Adipocyte (in vitro differentiated cells): ENCODE results near the gene AUTS2.

Experiments
- DNase-seq: peaks from one replicate; pipeline ENCODE4 v3.0.0-alpha.2; 2015; ENCODE audit warnings: low read depth
- H3K27me3 ChIP-seq: replicated peaks from 2 replicates; pipeline ENCODE4 v1.7.0; 2013; ENCODE audit warnings: mild to moderate bottlenecking, low read length, moderate library complexity; ENCODE audit not compliant: control insufficient read depth, insufficient read depth
- H3K36me3 ChIP-seq: 2 replicates; pipeline ENCODE4 v1.7.0; 2013; ENCODE audit warnings: low read length, mild to moderate bottlenecking, moderate library complexity; ENCODE audit not compliant: control insufficient read depth, insufficient read depth, severe bottlenecking
- H3K4me1 ChIP-seq: 2 replicates; pipeline ENCODE4 v1.7.0; 2013; ENCODE audit warnings: mild to moderate bottlenecking, low read length, moderate library complexity; ENCODE audit not compliant: control insufficient read depth, insufficient read depth
- H3K4me3 ChIP-seq: 2 replicates; pipeline ENCODE4 v1.7.0; 2013; ENCODE audit warnings: mild to moderate bottlenecking, low read length, moderate library complexity
- H3K9ac ChIP-seq: 2 replicates; pipeline ENCODE4 v1.7.0; 2013; ENCODE audit warnings: mild to moderate bottlenecking, low read length, moderate library complexity
- H3K9me3 ChIP-seq: 2 replicates; pipeline ENCODE4 v1.7.0; 2013; ENCODE audit warnings: mild to moderate bottlenecking, low read length, moderate library complexity; ENCODE audit not compliant: control insufficient read depth

The AUTS2 gene

GRCh38 chr7:70505468-70505867 lies 907.2 kb downstream of the AUTS2 start:
- H3K36me3 ChIP-seq = no peaks in the 10 kb centered on the region
- no peaks in the 10 kb centered on the region for H3K9me3 ChIP-seq
- H3K4me3 ChIP-seq = no peak overlapping the region
- no peak for DNase-seq
- H3K4me1 ChIP-seq = no peaks in the 10 kb centered on the region
- H3K9ac ChIP-seq = no peak overlapping the region
- no peaks in the 10 kb centered on the region for H3K27me3 ChIP-seq

GRCh38 chr7:70505886-70506285 lies 907.6 kb downstream of the AUTS2 start:
- Histone ChIP-seq H3K27me3 (no peaks in the 10 kb centered on the region), H3K36me3 (no peaks in the 10 kb centered on the region), H3K4me3 (no peak overlapping the region), H3K9ac (no peak overlapping the region), H3K9me3 (no peaks in the 10 kb centered on the region), H3K4me1 (no peaks in the 10 kb centered on the region)
- DNase-seq = no peak

- no peak for DNase-seq
- no peaks in the 10 kb centered on the region for H3K9me3 ChIP-seq
Measured at GRCh38 chr7:70506434-70506833, 908.2 kb downstream of the AUTS2 start.

GRCh38 chr7:70512144-70512543 lies 913.9 kb downstream of the AUTS2 start:
- H3K9me3 ChIP-seq = no peaks in the 10 kb centered on the region
- no peak overlapping the region for H3K9ac ChIP-seq
- no peak overlapping the region for H3K4me3 ChIP-seq
- H3K36me3 ChIP-seq = no peaks in the 10 kb centered on the region
- no peak for DNase-seq
- H3K27me3 ChIP-seq = no peaks in the 10 kb centered on the region
- H3K4me1 ChIP-seq = no peaks in the 10 kb centered on the region

More at GRCh38 chr7:70506434-70506833, 908.2 kb downstream of the AUTS2 start:
- no peak overlapping the region for H3K4me3 ChIP-seq
- H3K9ac ChIP-seq = no peak overlapping the region
- no peaks in the 10 kb centered on the region for H3K4me1 ChIP-seq
- H3K27me3 ChIP-seq = no peaks in the 10 kb centered on the region
- no peaks in the 10 kb centered on the region for H3K36me3 ChIP-seq

- Histone ChIP-seq H3K4me1 (no peaks in the 10 kb centered on the region), H3K27me3 (no peaks in the 10 kb centered on the region), H3K9ac (no peak overlapping the region), H3K9me3 (no peaks in the 10 kb centered on the region), H3K36me3 (no peaks in the 10 kb centered on the region), H3K4me3 (no peak overlapping the region)
- no peak for DNase-seq
Measured at GRCh38 chr7:70512761-70513160, 914.5 kb downstream of the AUTS2 start.

GRCh38 chr7:70520611-70521010 lies 922.3 kb downstream of the AUTS2 start:
- peaks cover 13% of the 10 kb centered on the region for H3K4me1 ChIP-seq
- DNase-seq = peak; percentile 57
- no peak overlapping the region for H3K4me3 ChIP-seq

GRCh38 chr7:70523249-70523988 lies 925.1 kb downstream of the AUTS2 start:
- Histone ChIP-seq H3K27me3 (peaks cover 3% of the 10 kb centered on the region), H3K36me3 (no peaks in the 10 kb centered on the region), H3K4me1 (peaks cover 13% of the 10 kb centered on the region), H3K9me3 (no peaks in the 10 kb centered on the region), H3K4me3 (no peak overlapping the region), H3K9ac (no peak overlapping the region)
- DNase-seq = no peak

More at GRCh38 chr7:70520611-70521010, 922.3 kb downstream of the AUTS2 start:
- H3K27me3 ChIP-seq = peaks cover 2% of the 10 kb centered on the region
- no peaks in the 10 kb centered on the region for H3K9me3 ChIP-seq
- no peak overlapping the region for H3K9ac ChIP-seq
- no peaks in the 10 kb centered on the region for H3K36me3 ChIP-seq

- Histone ChIP-seq H3K9me3 (no peaks in the 10 kb centered on the region), H3K4me1 (peaks cover 13% of the 10 kb centered on the region), H3K9ac (no peak overlapping the region), H3K27me3 (peaks cover 3% of the 10 kb centered on the region), H3K4me3 (no peak overlapping the region), H3K36me3 (no peaks in the 10 kb centered on the region)
- DNase-seq = no peak
Measured at GRCh38 chr7:70523989-70524351, 925.7 kb downstream of the AUTS2 start.

GRCh38 chr7:70525991-70526390 lies 927.7 kb downstream of the AUTS2 start:
- H3K4me3 ChIP-seq = no peak overlapping the region
- H3K36me3 ChIP-seq = no peaks in the 10 kb centered on the region
- no peak overlapping the region for H3K9ac ChIP-seq
- DNase-seq = no peak
- H3K9me3 ChIP-seq = no peaks in the 10 kb centered on the region
- H3K27me3 ChIP-seq = peaks cover 8% of the 10 kb centered on the region
- H3K4me1 ChIP-seq = peaks cover 4% of the 10 kb centered on the region

GRCh38 chr7:70527520-70528115 lies 929.3 kb downstream of the AUTS2 start:
- H3K4me3 ChIP-seq = no peak overlapping the region
- no peak overlapping the region for H3K9ac ChIP-seq
- no peaks in the 10 kb centered on the region for H3K4me1 ChIP-seq
- no peak for DNase-seq
- H3K9me3 ChIP-seq = no peaks in the 10 kb centered on the region
- H3K36me3 ChIP-seq = no peaks in the 10 kb centered on the region
- peaks cover 8% of the 10 kb centered on the region for H3K27me3 ChIP-seq

- H3K27me3 ChIP-seq = peaks cover 8% of the 10 kb centered on the region
- no peak for DNase-seq
- H3K4me3 ChIP-seq = no peak overlapping the region
- no peaks in the 10 kb centered on the region for H3K4me1 ChIP-seq
- no peaks in the 10 kb centered on the region for H3K36me3 ChIP-seq
- H3K9me3 ChIP-seq = no peaks in the 10 kb centered on the region
- no peak overlapping the region for H3K9ac ChIP-seq
Measured at GRCh38 chr7:70529436-70529835, 931.2 kb downstream of the AUTS2 start.
